GM19463 (cell line): ENCODE measurements around the gene TTLL11.

Experiments used
- ATAC-seq: cut with Tn5 transposase; IDR thresholded peaks from one replicate; pipeline ENCODE4 v1.9.1; 2021; ENCODE audit warnings: mild to moderate bottlenecking, moderate library complexity; ENCODE audit not compliant: unreplicated experiment

Gene TTLL11

GRCh38 chr9:122053064-122053463, 40.0 kb downstream of the TTLL11 start:
- ATAC-seq: no peak

DNA sequence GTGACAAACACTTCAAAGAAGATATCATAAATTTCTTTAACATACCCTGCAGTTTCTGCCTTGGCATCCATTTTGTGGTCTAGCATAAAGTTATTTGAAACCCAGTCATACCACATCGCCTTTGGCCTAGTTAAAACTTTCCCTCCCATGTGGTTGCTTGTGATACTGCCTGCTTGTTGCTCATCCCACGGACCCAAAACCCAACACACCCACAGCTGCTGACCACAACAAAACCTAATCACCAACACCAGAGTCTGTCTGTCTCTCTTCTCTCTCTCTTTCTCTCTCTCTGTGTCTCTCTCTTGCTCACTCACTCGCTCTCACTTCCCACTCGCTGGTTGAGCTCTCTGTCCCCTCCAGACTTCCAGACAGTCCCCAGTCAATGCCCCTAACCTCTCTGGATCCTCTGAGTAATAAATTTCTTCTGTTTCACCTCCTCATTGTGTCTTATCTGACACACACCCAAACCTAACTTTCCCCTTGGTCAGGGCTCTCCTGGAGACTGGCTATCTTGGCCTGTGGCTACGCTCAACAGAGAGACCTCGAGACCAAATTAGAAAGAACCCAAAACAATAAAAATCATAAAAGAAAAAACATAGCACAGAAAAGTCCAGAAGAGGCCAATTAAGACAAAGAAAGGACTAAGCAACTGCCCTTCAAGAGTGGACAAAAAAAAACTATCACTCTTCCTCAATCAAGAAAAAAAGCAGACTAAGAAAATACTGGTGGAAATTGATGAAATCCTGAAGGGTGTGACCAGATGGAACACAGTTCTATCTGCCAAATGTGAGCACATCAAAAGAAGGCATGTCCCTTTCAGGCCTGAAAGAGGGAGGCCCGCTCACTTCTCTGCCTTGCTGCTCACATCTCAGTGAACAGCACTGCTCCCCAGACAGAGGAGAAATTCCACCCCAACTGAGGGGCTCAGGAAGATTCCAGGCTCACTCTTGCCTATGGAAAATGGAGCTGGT, 41.5 kb downstream of the TTLL11 start:
- ATAC-seq: peak; percentile 79

DNA sequence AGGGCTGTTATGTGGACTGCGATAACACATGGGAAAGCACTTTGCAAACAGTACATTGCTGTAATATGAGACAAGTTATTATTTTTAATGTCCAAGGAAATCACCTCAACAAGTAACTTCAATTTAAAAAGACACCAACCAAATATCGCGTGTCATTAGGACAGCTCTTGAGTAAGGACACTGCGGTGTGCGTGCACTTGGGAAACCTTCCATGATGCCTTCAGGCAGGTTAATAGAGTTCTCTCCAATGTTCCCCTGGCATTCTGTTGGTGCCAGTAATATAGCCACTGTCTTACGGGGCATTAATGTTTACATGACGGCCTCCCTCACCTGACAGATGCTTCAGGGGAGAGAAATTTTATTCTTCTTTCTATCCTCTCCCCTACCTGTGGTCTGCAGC, 42.9 kb downstream of the TTLL11 start:
- no peak for ATAC-seq

DNA sequence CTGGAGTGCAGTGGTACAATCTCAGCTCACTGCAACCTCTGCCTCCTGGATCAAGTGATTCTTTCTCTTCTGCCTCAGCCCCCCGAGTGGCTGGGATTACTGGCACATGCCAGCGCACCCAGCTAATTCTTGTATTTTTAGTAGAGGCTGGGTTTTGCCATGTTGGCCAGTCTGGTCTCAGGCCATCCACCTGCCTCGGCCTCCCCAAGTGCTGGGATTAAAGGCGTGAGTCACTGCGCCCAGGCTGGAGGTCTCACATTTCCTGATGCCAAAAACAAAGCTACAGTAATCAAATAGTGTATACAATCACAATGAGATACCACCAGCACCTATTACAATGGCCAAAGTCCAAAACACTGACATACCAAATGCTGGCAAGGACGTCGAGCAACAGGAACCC, 51.1 kb downstream of the TTLL11 start:
- no peak for ATAC-seq

GRCh38 chr9:122040561-122041242, 52.4 kb downstream of the TTLL11 start:
- ATAC-seq: no peak

DNA sequence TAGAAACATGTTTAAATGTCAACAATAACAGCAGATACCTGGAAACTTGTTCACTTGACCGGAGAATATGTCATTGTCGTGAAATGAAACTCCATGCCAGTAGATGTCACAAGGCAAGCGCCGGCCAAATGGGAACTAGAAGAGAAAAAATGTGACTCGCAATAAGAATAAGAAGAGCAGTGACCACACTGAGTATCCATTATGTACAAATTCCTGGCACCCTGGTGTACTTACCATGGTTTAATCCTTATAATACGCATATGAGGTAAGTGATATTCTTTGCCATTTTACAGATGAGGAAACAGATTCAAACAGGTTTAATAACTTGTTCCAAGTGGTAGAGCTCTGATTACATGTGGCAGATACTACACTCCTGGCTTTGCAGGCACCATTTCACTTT, 53.9 kb downstream of the TTLL11 start:
- no peak for ATAC-seq

DNA sequence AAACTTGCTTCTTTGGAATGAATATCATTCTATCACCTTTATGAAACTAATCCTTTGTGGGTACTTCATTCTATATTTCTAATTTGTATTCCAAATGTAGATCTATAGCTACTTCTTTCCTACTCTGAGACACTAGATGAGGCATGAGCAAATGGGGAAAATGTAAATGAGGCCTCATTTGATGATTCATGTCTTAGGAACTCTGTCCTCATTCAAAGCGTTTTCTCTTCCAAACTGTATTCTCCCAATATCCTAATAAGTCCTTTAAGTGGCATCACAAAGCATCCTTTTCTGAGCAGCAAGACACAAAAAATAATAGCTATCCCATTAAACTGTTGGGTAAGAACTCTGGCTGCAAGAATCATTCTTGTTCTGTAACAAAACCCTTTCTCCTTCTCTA, 56.1 kb downstream of the TTLL11 start:
- ATAC-seq: no peak

GRCh38 chr9:122036408-122036807, 56.7 kb downstream of the TTLL11 start:
- ATAC-seq: no peak

- ATAC-seq: no peak
Measured at GRCh38 chr9:122033775-122034373, 59.2 kb downstream of the TTLL11 start.

- no peak for ATAC-seq
Measured at GRCh38 chr9:122032346-122032745, 60.8 kb downstream of the TTLL11 start.

DNA sequence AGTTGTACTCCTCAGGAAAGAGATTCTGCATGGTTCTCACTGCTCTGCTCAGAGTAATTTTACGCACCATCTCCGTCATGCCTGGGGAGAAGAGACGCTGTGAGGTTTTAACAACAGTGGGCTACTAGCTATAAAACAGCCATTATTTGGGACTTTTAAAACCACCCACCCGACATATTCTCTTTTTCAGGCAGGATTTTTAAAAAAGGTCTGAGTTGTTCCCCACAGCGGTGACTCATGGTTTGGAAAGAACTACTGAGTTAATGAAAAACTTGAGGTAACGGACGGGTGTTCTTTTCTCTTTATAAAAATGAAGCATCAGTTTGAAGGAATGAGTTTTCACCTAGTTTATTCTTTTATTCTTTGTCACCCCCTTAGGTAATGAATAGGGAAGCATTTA, 61.3 kb downstream of the TTLL11 start:
- no peak for ATAC-seq

DNA sequence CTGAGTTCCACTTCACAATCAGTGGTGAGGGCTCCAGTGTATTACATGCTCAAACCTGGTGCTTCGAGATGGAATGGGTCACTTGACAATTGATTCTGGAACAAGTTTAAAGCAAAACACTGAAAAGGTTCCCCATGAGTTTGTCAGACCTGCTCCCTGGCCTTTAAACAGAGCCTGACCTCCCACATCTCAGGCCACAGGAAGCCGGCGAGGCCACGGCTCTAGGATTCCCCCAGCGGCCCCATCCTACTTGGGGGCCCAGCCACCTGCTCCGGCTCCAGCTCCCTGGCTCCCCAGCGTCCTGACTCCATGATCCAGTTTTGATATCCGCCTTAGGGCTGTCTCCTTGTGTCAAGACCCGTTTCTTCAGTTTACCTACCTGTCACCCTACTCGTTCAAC, 62.0 kb downstream of the TTLL11 start:
- no peak for ATAC-seq

GRCh38 chr9:122030357-122030756, 62.8 kb downstream of the TTLL11 start:
- ATAC-seq: no peak

DNA sequence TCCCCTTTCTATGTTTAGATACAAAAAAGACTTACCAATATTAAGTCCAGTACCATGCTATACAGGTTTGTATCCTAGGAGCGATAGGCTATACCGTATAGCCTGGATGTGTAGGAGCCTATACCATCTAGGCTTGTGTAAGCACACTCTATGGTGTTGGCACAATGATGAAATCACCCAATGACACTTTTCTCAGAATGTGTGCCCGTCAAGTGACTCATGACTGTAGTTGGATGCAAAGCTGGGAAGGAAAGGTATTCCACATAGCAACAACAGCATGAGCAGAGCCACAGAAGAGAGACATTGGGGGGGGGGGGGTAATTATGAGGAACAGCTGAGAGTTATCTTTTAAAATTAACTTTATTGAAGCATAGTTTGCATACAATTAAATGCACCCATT, 63.2 kb downstream of the TTLL11 start:
- no peak for ATAC-seq

- ATAC-seq: no peak
Measured at GRCh38 chr9:122028089-122028488, 65.0 kb downstream of the TTLL11 start.

GRCh38 chr9:122020398-122020797, 72.7 kb downstream of the TTLL11 start:
- no peak for ATAC-seq

GRCh38 chr9:122016744-122017143, 76.4 kb downstream of the TTLL11 start:
- no peak for ATAC-seq

- ATAC-seq: no peak
Measured at GRCh38 chr9:122016309-122016708, 76.8 kb downstream of the TTLL11 start.

GRCh38 chr9:122015170-122015821, 77.8 kb downstream of the TTLL11 start:
- no peak for ATAC-seq

- no peak for ATAC-seq
Measured at GRCh38 chr9:122011818-122012498, 81.2 kb downstream of the TTLL11 start.

DNA sequence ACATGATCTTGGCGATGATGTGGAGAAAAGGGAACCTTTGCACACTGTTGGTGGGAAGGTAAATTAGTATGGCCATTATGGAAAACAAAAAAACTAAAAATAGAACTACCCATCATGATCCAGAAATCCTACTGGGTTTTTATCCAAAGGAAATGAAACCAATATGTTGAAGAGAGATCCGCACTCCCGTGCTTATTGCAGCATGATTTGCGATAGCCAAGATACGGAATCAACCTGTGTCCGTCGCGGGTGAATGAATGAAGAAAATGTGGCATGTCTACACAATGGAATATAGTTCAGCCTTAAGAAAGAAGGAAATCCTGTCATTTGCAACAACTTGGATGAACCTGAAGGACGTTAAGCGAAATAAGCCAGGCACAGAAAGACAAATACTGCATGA, 84.5 kb downstream of the TTLL11 start:
- ATAC-seq: no peak
